Choroid plexus epithelial cell (primary cell): ENCODE data around the gene LSS.

ENCODE experiments used
- DNase-seq: peaks from one replicate; pipeline ENCODE4 v3.0.0-alpha.2; 2010; ENCODE audit warnings: low read depth
- H3K4me3 ChIP-seq: 2 replicates; pipeline ENCODE4 v1.5.1; 2011; ENCODE audit warnings: low read depth, mild to moderate bottlenecking, control low read depth, low read length, moderate library complexity
- TF ChIP-seq, protein P1 (sequence below): conservative IDR thresholded peaks from 2 replicates; pipeline ENCODE4 v1.5.1; 2011; ENCODE audit warnings: low read depth, mild to moderate bottlenecking, control low read depth, inconsistent platforms, low read length, moderate library complexity

Gene LSS

DNA sequence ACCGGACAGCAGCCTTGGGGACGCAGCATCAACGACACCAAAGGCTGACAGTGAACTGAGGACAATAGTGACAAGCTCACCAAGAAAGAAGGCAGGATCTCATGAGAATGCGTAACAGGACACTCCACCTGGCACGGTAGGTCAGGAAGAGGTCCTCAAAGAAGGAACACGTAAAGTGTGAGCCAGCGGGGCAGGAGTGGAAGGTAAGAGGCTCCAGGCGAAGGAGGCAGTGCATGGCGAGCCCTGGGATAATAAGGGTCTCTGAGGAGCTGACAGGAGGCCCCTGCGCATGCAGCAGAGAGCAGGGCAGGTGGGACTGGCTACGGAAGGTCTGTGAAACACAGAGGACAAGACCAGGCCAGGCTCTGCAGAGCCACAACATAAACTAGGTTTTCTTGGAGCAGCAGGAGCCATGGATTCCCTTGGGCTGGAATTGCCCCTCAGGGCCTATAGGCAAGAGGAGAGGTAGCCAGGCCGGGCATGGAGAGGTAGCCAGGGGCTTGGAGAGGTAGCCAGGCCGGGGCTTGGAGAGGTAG, 8.2 kb downstream of the LSS start:
- H3K4me3 ChIP-seq = no peak overlapping the region

DNA sequence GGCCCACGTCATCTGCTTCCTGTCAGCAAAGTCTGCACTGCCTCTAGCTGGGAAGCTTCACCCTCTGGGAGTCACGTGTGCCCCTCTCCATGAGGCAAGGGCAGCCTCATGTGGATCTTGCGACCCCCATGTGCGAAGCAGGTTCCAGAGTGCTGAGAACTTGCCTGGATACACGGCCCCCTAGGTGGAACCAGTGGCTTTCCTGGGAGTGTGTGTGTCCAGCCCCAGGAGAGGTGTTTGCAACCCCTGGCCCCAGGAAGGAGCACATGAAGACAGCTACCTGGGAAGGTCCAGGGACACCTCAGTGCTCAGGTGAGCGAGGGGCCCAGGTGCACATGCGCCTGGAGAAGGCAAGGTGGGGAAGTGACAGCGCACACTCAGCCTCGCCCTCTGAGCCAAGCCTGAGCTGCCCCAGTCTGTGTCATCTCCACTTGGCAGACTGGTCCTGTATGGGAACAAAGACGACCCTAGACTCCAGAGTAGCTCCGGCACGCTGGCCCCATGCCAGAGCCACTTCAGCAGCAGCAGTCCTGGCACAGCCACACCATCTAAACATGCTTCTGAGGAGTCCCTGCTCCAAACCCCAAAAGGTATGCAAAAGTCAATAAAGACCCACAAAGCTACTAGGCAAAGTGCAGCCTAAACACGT, 8.9 kb downstream of the LSS start:
- DNase-seq = peak; percentile 12
- TF ChIP-seq, protein P1, sequence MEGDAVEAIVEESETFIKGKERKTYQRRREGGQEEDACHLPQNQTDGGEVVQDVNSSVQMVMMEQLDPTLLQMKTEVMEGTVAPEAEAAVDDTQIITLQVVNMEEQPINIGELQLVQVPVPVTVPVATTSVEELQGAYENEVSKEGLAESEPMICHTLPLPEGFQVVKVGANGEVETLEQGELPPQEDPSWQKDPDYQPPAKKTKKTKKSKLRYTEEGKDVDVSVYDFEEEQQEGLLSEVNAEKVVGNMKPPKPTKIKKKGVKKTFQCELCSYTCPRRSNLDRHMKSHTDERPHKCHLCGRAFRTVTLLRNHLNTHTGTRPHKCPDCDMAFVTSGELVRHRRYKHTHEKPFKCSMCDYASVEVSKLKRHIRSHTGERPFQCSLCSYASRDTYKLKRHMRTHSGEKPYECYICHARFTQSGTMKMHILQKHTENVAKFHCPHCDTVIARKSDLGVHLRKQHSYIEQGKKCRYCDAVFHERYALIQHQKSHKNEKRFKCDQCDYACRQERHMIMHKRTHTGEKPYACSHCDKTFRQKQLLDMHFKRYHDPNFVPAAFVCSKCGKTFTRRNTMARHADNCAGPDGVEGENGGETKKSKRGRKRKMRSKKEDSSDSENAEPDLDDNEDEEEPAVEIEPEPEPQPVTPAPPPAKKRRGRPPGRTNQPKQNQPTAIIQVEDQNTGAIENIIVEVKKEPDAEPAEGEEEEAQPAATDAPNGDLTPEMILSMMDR = no peak
- no peak overlapping the region for H3K4me3 ChIP-seq

More for the DNA sequence above, 8.2 kb downstream of the LSS start:
- TF ChIP-seq, protein P1 = no peak
- no peak for DNase-seq

DNA sequence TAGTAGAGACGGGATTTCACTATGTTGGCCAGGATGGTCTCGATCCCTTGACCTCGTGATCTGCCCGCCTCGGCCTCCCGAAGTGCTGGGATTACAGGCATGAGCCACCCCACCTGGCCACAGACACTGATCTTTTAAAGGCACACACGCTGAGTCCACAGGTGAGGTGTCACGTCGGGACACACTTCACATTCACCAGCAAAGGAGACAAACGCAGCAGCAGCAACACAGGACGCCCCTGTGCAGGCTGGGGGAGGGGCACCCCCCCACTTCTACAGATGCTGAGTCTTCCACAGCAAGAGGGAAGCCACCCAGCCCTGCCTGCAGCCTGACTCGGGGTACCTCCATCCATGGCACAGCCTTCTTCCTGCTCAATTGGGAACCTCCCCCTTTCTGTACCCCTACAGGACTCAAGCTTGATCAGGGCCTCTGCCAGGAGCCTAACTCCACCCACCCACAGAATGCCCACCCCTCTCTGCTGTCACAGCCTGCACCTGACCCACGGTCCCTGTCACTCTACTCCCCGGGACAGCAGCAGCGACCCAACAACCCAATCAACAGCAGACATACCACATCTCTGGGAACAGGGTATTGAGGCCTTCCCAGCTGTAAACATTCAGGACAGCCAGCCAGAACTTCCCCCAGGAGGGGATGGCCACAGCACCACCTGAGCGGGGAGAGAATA, 9.5 kb downstream of the LSS start:
- TF ChIP-seq, protein P1 = no peak
- DNase-seq = no peak
- no peak overlapping the region for H3K4me3 ChIP-seq

DNA sequence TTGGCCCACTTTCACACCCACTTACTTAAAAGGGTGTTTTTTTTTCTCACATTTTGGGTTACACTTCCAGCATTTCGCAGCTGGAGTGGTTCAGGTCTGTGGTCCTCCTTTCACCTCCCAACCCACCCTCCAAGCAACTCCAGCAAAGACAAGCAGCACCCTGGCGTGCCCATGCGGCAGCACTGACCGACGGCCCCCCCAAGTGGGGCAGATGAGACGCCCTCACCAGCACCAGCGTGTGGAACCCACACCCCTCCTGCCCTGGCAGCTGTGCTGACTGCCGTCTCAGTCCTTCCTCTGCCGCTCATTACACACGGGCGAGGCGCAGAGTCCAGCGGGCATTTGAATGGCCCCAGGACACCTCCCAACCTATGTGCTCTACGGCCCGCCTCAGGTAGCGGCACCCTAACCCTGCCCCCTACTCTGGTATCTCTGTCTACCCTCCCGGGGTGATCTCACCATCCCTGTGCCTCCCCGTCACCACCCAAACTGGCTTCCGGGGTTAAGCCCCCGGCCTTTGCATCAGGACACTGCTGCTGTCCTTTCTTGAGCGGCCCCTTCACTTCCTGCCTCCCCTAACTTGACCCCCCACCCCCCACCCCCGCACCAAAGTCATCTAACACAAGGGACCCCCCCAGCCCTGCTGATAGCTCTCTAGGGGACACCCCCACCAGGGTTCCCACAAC, 10.9 kb downstream of the LSS start:
- no peak for DNase-seq
- no peak overlapping the region for H3K4me3 ChIP-seq
- TF ChIP-seq, protein P1 = no peak

DNA sequence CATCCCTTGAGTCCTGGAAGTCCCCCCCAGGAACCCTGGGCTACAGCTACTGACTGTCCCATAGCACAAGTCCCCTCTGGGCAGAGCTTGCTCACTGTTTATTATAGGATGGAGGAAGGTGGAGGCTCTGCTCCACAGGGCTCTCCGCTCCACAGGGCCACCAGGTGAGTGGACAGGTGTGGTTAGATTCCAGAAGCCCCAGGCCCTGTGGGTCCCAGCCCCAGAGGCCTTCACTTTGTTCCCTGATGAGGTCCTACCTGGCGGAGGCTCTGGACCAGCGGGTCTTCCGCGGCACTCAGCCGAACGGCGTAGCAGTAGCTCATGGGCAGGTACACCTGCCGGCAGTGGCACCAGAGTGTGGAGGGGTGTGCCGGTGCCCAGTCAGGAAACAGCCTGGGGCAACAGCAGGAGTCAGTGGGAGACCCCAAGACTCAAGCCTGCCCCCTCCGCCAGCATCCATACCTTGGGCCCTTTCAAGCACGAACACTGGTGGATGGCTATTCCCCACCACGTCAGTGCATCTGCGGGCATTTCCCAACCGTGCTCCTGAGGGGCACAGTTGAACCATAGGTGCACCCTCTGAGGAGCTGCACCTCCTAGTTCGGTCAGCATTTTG, 12.3 kb downstream of the LSS start:
- TF ChIP-seq, protein P1 = no peak
- DNase-seq = no peak
- H3K4me3 ChIP-seq = no peak overlapping the region

DNA sequence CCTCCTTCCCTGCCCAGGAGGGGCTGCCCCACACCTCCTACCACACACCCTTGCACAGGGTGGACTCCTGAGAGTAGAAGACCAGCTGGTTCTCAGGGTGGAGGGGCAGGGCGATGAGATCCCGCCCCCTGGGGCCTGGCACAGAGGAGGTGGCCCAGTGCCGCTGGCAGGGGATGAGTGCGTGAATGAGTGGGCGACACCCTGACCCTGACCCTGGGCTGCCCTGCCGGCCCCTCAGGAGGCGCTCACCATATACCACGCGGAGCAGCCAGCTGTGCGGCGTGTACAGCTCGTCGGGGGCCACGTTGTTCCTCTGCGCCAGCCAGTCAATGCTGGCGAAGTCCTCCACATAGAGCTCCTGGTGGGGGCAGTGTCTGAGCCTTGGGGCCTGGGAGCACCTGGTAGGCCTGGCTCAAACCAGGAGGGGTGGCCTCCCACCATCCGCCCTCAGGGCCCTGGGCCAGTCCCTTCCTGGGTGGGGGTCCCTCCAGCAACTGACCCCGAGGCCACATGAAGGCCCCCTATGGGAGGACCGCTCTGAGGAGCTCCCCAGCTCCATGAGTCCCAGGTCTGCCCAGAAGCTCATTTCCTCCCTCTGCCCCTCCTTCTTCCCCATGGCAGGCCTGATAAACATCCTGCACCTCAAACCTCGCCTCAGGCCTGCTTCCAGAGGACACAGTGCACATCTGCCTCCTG, 13.0 kb downstream of the LSS start:
- TF ChIP-seq, protein P1 = no peak
- no peak for DNase-seq
- H3K4me3 ChIP-seq = no peak overlapping the region
